BJ (cell line): ENCODE measurements around the gene KLHDC10. TPM values are rescaled to one million over a fixed set of nuclear protein-coding genes. Genes with fewer than 3 reads are reported as not detected.
"Not testable (repeated sequence)": the region's sequence is repeated elsewhere in the genome, so short reads cannot be mapped to it uniquely, and the experiment has no call there.

ENCODE experiments used
- CTCF ChIA-PET: fragments of 350-600 bp; formaldehyde crosslinking; extraction: SDS; loops from one replicate; lab custom pipeline; 2021; ENCODE audit warnings: antibody characterized with exemption, inconsistent platforms; lab: Yijun Ruan, JAX
- POLR2A ChIA-PET: fragments of 300-600 bp; sonication (Branson Sonifier 250); formaldehyde crosslinking; extraction: SDS; loops from one replicate; lab custom pipeline; 2021; ENCODE audit warnings: antibody characterized with exemption; lab: Charles Lee
- DNase-seq: peaks from one replicate; pipeline ENCODE4 v3.0.0-alpha.2; 2011; ENCODE audit warnings: low read depth
- H3K27me3 ChIP-seq: 2 replicates; pipeline ENCODE4 v1.6.0; 2011; ENCODE audit warnings: low read length; ENCODE audit not compliant: control insufficient read depth, insufficient read depth
- H3K36me3 ChIP-seq: 2 replicates; pipeline ENCODE4 v1.5.1; 2011; ENCODE audit warnings: low read length; ENCODE audit not compliant: control insufficient read depth, insufficient read depth
- H3K4me3 ChIP-seq: 2 replicates; pipeline ENCODE4 v1.5.1; 2011; ENCODE audit warnings: low read depth, mild to moderate bottlenecking, control low read depth, low read length
- polyA plus RNA-seq: library from polyadenylated mRNA; depleted of rRNA; stranded (reverse); fragments of >200 nt; gene quantifications from 2 replicates; pipeline ENCODE4 v1.2.3, GENCODE V29; 2011
- TF ChIP-seq, protein P1 (sequence below): IDR thresholded peaks from 2 replicates; pipeline ENCODE4 v1.5.1; 2011; ENCODE audit warnings: low read depth, mild to moderate bottlenecking, control low read depth, inconsistent platforms, low read length, moderate library complexity; ENCODE audit not compliant: insufficient read depth

Gene KLHDC10
- polyA plus RNA-seq, 1 experiment, result 15.9 TPM

DNA sequence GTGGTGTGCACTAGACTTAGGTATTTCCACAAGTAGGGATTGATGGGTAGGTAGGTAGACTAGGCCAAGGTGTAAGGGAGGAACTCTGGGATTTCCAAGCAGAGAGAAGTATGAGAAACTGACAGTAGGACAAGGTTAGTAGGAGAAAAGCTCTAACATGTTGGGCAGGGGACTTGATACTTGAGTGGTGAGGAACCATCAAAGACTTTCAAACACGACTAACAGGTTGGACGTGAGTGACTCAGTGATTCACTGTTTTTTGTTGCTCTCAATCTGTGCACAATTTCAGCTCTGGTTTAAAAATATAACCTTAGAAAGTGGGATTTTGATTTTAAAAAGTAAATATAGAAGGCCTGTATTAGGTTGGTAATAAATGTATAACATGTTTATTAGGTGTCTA lies 44.4 kb downstream of the KLHDC10 start:
- ChIA-PET CTCF (interaction anchor here (0.8 to 2.1 kb wide), 4 partner anchors 10 to 57 kb away, joined by 3 to 5 read pairs (median 4); no protein-coding TSS in a partner anchor), POLR2A (no interaction called here)
- TF ChIP-seq, protein P1, sequence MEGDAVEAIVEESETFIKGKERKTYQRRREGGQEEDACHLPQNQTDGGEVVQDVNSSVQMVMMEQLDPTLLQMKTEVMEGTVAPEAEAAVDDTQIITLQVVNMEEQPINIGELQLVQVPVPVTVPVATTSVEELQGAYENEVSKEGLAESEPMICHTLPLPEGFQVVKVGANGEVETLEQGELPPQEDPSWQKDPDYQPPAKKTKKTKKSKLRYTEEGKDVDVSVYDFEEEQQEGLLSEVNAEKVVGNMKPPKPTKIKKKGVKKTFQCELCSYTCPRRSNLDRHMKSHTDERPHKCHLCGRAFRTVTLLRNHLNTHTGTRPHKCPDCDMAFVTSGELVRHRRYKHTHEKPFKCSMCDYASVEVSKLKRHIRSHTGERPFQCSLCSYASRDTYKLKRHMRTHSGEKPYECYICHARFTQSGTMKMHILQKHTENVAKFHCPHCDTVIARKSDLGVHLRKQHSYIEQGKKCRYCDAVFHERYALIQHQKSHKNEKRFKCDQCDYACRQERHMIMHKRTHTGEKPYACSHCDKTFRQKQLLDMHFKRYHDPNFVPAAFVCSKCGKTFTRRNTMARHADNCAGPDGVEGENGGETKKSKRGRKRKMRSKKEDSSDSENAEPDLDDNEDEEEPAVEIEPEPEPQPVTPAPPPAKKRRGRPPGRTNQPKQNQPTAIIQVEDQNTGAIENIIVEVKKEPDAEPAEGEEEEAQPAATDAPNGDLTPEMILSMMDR, result no peak
- no peak for DNase-seq
- Histone ChIP-seq H3K4me3 (no peak overlapping the region), H3K36me3 (peaks cover 2% of the 10 kb centered on the region; the same call in 1 of the 2 replicates), H3K27me3 (no peaks in the 10 kb centered on the region)

DNA sequence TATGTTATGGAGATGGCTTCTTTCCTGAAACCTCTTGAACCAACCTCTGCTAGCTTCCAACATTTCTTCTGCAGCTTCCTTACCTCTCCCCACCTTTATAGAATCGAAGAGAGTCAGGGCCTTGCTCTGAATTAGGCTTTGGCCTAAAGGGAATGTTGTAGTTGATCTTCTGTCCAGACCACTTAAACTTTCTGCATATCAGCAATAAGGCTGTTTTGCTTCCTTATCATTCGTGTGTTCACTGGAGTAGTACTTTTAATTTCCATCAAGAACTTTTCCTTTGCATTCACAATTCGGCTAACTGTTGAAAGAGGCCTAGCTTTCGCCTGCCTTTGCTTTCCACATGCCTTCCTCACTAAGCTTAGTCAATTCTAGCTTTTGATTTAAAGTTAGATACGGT lies 48.0 kb downstream of the KLHDC10 start:
- H3K36me3 ChIP-seq, result peaks cover 6% of the 10 kb centered on the region
- no peak overlapping the region for H3K4me3 ChIP-seq
- DNase-seq, result no peak
- H3K27me3 ChIP-seq, result no peaks in the 10 kb centered on the region
- TF ChIP-seq, protein P1, result no peak
- POLR2A ChIA-PET, result no interaction called here
- CTCF ChIA-PET, result interaction anchor here (0.6 to 1.9 kb wide), 2 partner anchors 14 to 576 kb away, joined by 3 to 4 read pairs; no protein-coding TSS in a partner anchor

DNA sequence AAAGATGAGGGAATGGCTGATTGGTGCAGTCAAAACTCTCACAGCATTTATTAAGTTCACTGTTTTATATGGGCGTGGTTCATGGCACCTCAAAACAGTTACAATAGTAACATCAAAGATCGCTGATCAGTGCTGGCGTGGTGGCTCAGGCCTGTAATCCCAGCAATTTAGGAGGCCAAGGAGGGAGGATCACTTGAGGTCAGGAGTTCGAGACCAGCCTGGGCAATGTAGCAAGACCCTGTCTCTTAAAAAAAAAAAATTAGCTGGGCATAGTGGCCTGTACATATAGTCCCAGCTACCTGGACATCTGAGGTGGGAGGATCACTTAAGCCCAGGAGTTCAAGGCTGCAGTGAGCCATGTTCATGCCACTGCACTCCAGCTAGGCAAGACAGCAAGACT lies 48.5 kb downstream of the KLHDC10 start:
- Histone ChIP-seq H3K27me3 (no peaks in the 10 kb centered on the region), H3K4me3 (no peak overlapping the region), H3K36me3 (peaks cover 6% of the 10 kb centered on the region)
- TF ChIP-seq, protein P1, result no peak
- POLR2A ChIA-PET, result no interaction called here
- no peak for DNase-seq
- CTCF ChIA-PET, result interaction anchor here (0.6 to 1.9 kb wide), 2 partner anchors 14 to 575 kb away, joined by 3 to 4 read pairs; no protein-coding TSS in a partner anchor

DNA sequence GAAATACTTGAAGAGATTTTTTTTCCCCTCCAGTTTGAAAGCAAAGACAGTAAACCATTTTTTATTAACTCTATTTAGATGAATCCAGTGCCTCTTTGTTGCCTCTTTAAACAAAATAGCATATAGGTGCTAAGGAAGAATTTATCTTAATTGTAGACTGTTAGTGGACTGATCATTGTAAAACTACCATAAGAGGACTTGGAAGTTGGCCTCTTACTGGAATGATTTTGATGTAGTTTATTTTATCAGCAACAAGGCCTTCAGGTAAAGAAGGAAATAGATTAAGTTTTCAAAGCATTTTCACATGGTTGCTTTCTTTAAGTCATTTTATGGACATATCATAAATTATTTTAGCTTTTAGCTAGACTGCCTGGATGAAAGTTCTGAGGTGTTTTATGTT lies 53.2 kb downstream of the KLHDC10 start:
- DNase-seq, result no peak
- ChIA-PET POLR2A (no interaction called here), CTCF (no interaction called here)
- TF ChIP-seq, protein P1, result no peak
- Histone ChIP-seq H3K36me3 (peaks cover 8% of the 10 kb centered on the region), H3K27me3 (no peaks in the 10 kb centered on the region), H3K4me3 (no peak overlapping the region)

DNA sequence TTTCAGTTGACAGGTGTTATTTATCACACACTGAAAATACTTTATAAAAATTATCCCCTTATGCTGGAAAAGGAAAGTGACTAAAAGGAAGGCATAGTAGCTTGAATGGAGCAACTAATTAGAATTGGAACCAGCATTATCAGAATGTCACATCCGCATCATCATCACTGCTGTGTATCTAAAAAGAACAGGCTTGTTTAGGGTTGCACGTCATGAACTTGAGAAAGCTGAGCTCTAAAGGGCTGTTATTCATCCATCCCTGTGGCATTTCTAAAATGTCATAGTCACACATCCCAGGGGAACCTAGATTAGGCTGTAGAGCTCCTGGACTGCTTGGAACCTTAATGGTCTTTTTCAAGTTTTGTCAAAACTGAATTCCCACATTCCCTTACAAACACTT lies 54.4 kb downstream of the KLHDC10 start:
- TF ChIP-seq, protein P1, result no peak
- POLR2A ChIA-PET, result no interaction called here
- DNase-seq, result no peak
- CTCF ChIA-PET, result interaction anchor here (0.9 to 1.0 kb wide), 2 partner anchors 10 to 13 kb away, joined by 4 read pairs; no protein-coding TSS in a partner anchor
- no peak overlapping the region for H3K4me3 ChIP-seq
- H3K36me3 ChIP-seq, result peaks cover 8% of the 10 kb centered on the region
- H3K27me3 ChIP-seq, result no peaks in the 10 kb centered on the region

DNA sequence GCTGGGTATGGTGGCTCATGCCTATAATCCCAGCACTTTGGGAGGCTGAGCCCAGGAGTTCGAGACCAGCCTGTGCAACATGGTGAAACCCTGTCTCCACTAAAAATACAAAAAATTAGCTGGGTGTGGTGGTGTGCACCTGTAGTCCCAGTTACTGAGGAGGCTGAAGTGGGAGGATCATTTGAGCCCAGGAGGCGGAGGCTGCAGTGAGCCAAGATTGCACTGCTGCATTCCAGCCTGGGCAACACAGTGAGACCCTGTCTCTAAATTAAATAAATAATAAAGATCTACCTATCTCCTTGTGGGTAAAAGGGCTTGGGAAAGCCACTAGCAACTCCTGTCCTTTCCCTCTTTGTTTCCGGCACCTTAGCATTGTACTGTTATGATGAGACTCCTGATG lies 56.5 kb downstream of the KLHDC10 start:
- DNase-seq, H3K27me3 ChIP-seq, CTCF ChIA-PET, POLR2A ChIA-PET, H3K4me3 ChIP-seq: not testable (repeated sequence)
- H3K36me3 ChIP-seq, result peaks cover 10% of the 10 kb centered on the region
